Smooth muscle cell (in vitro differentiated cells): Measurements from ENCODE around the gene LRCH3. TPM values are rescaled to one million over a fixed set of nuclear protein-coding genes. Genes with fewer than 3 reads are reported as not detected.
A peak's percentile ranks its signal among the peaks of the same experiment; 100 is the strongest.

Experiments used
- DNase-seq: peaks from one replicate; lab custom pipeline; 2025; ENCODE audit not compliant: unreplicated experiment; lab: John Stamatoyannopoulos, UW
- H2AFZ ChIP-seq: fragments of 200-600 bp; sonication (generic); 2 replicates; pipeline ENCODE4 v1.6.0; 2016; ENCODE audit warnings: antibody characterized with exemption, low read depth, mild to moderate bottlenecking
- H3F3A ChIP-seq: fragments of 200-600 bp; sonication (generic); 2 replicates; pipeline ENCODE4 v1.6.0; 2017; ENCODE audit warnings: antibody characterized with exemption, low read depth
- H3K27ac ChIP-seq: fragments of 200-600 bp; sonication (generic); 2 replicates; pipeline ENCODE4 v1.5.1; 2016; ENCODE audit warnings: low read depth, mild to moderate bottlenecking
- H3K27me3 ChIP-seq: fragments of 200-600 bp; sonication (generic); 2 replicates; pipeline ENCODE4 v1.6.1; 2016; ENCODE audit warnings: low read depth, mild to moderate bottlenecking
- H3K36me3 ChIP-seq: fragments of 200-600 bp; sonication (generic); 2 replicates; pipeline ENCODE4 v1.5.1; 2016; ENCODE audit warnings: low read depth
- H3K4me1 ChIP-seq: fragments of 200-600 bp; sonication (generic); 2 replicates; pipeline ENCODE4 v1.5.1; 2016; ENCODE audit warnings: low read depth
- H3K4me2 ChIP-seq: fragments of 200-600 bp; sonication (generic); 2 replicates; pipeline ENCODE4 v1.6.0; 2016; ENCODE audit warnings: mild to moderate bottlenecking
- H3K4me3 ChIP-seq: fragments of 200-600 bp; sonication (generic); 2 replicates; pipeline ENCODE4 v1.5.1; 2016; ENCODE audit warnings: mild to moderate bottlenecking
- H3K79me2 ChIP-seq: fragments of 200-600 bp; sonication (generic); 2 replicates; pipeline ENCODE4 v1.6.0; 2016; ENCODE audit warnings: low read depth, mild to moderate bottlenecking
- H3K9ac ChIP-seq: fragments of 200-600 bp; sonication (generic); 2 replicates; pipeline ENCODE4 v1.6.0; 2016; ENCODE audit warnings: low read depth
- H3K9me3 ChIP-seq: fragments of 200-600 bp; sonication (generic); replicated peaks from 2 replicates; pipeline ENCODE4 v1.5.1; 2016; ENCODE audit warnings: low read depth
- H4K20me1 ChIP-seq: fragments of 200-600 bp; sonication (generic); 2 replicates; pipeline ENCODE4 v1.6.0; 2016; ENCODE audit warnings: low read depth
- CTCF ChIP-seq: fragments of 200-600 bp; sonication (generic); IDR thresholded peaks from 2 replicates; pipeline ENCODE4 v1.5.1; 2017; ENCODE audit warnings: borderline replicate concordance, mild to moderate bottlenecking, antibody characterized with exemption; ENCODE audit not compliant: insufficient read depth, poor library complexity, severe bottlenecking
- WGBS: methylation state at CpG from one replicate; pipeline ENCODE4 v1.1.7; 2016; ENCODE audit warnings: low lambda C conversion rate; 5-methylcytosine and 5-hydroxymethylcytosine counted together
- polyA plus RNA-seq: library from polyadenylated mRNA; unstranded; fragments of >200 nt; fragmentation: Nextera tagmentation; extraction: Ambion mirVana; gene quantifications from 2 replicates; pipeline ENCODE4 v1.2.1, GENCODE V29; 2016
- total RNA-seq: library from RNA; depleted of rRNA; stranded (reverse); fragments of >200 nt; gene quantifications from 2 replicates; pipeline ENCODE4 v1.2.3, GENCODE V29; 2014

The LRCH3 gene
- total RNA-seq (31.7 and 49.2 TPM in 2 replicates), polyA plus RNA-seq (14.5 and 15.6 TPM in 2 replicates)

GRCh38 chr3:197791113-197791891 lies at the start of gene LRCH3:
Gene LRCH3 (plus strand): TSS chr3:197791254. CDS start chr3:197791279, 25 bp downstream.
- H3K9me3 ChIP-seq = no peaks in the 10 kb centered on the region
- H3K27me3 ChIP-seq = no peaks in the 10 kb centered on the region
- H3K36me3 ChIP-seq = no peaks in the 10 kb centered on the region
- peak within 1 kb of the TSS; percentile 99 for H3K9ac ChIP-seq
- H3K4me3 ChIP-seq = peak within 1 kb of the TSS; percentile 98
- H3K4me2 ChIP-seq = peak within 1 kb of the TSS; percentile 87
- H3K27ac ChIP-seq = peak within 1 kb of the TSS; percentile 97
- peak within 1 kb of the TSS; percentile 94 for H2AFZ ChIP-seq
- H3K4me1 ChIP-seq = peaks cover 7% of the 10 kb centered on the region
- 1% methylated on average over 55 of the region's 83 CpGs for WGBS
- peaks cover 21% of the 10 kb centered on the region for H3F3A ChIP-seq
- H4K20me1 ChIP-seq = peaks cover 38% of the 10 kb centered on the region
- DNase-seq = peak; percentile 90
- TF ChIP-seq CTCF = no peak
- peaks cover 52% of the 10 kb centered on the region for H3K79me2 ChIP-seq

- H3K9ac ChIP-seq = no peak overlapping the region
- no peaks in the 10 kb centered on the region for H3K79me2 ChIP-seq
- no peaks in the 10 kb centered on the region for H3K36me3 ChIP-seq
- no peak overlapping the region for H2AFZ ChIP-seq
- H3K9me3 ChIP-seq = no peaks in the 10 kb centered on the region
- H3K4me1 ChIP-seq = no peaks in the 10 kb centered on the region
- no peak for TF ChIP-seq CTCF
- DNase-seq = no peak
- H3F3A ChIP-seq = peaks cover 4% of the 10 kb centered on the region
- H3K27me3 ChIP-seq = no peaks in the 10 kb centered on the region
- no peak overlapping the region for H3K4me2 ChIP-seq
- 81% methylated on average over 3 of the region's 3 CpGs for WGBS
- H3K4me3 ChIP-seq = no peak overlapping the region
- no peak overlapping the region for H3K27ac ChIP-seq
- no peaks in the 10 kb centered on the region for H4K20me1 ChIP-seq
Observed at GRCh38 chr3:197742787-197743186, 48.3 kb upstream of the LRCH3 start.

- H3F3A ChIP-seq = peaks cover 19% of the 10 kb centered on the region
Observed at GRCh38 chr3:197746209-197746608, 44.8 kb upstream of the LRCH3 start.

More at GRCh38 chr3:197746209-197746608, 44.8 kb upstream of the LRCH3 start:
- no peaks in the 10 kb centered on the region for H3K27me3 ChIP-seq
- no peak overlapping the region for H3K4me3 ChIP-seq
- H3K4me2 ChIP-seq = no peak overlapping the region
- no peak for DNase-seq
- TF ChIP-seq CTCF = no peak
- H3K9me3 ChIP-seq = no peaks in the 10 kb centered on the region
- no peak overlapping the region for H3K9ac ChIP-seq
- no peaks in the 10 kb centered on the region for H3K4me1 ChIP-seq
- H3K79me2 ChIP-seq = peaks cover 2% of the 10 kb centered on the region
- no peak overlapping the region for H2AFZ ChIP-seq
- H3K27ac ChIP-seq = no peak overlapping the region
- H4K20me1 ChIP-seq = peaks cover 5% of the 10 kb centered on the region
- H3K36me3 ChIP-seq = no peaks in the 10 kb centered on the region
- 91% methylated on average over 3 of the region's 3 CpGs for WGBS
